HepG2 (cell line): ENCODE measurements around the gene BRCA1. TPM values are rescaled to one million over a fixed set of nuclear protein-coding genes. Genes with fewer than 3 reads are reported as not detected.

Experiments
- GZF1 ChIP-seq: sonication (generic); formaldehyde crosslinking; IDR thresholded peaks from 2 replicates; pipeline ENCODE4 v1.5.1; 2020; ENCODE audit warnings: mild to moderate bottlenecking, missing genetic modification reagents
- IRX3 ChIP-seq: sonication (generic); formaldehyde crosslinking; IDR thresholded peaks from 2 replicates; pipeline ENCODE4 v1.8.1; 2023; ENCODE audit warnings: mild to moderate bottlenecking, low read depth, missing genetic modification reagents, borderline replicate concordance
- KAT8 ChIP-seq: IDR thresholded peaks from 2 replicates; pipeline ENCODE4 v1.6.1; 2016; ENCODE audit warnings: missing genetic modification reagents, missing compliant biosample characterization
- RFX5 ChIP-seq: IDR thresholded peaks from 2 replicates; pipeline ENCODE4 v1.6.1; 2011; ENCODE audit warnings: low read depth, low read length, improper control_type of control experiment
- WIZ ChIP-seq: sonication (generic); formaldehyde crosslinking; IDR thresholded peaks from 2 replicates; pipeline ENCODE4 v1.5.1; 2020; ENCODE audit warnings: mild to moderate bottlenecking, missing genetic modification reagents
- ZNF12 ChIP-seq: sonication (generic); formaldehyde crosslinking; IDR thresholded peaks from 2 replicates; pipeline ENCODE4 v1.5.0; 2020; ENCODE audit warnings: missing genetic modification reagents
- ZNF292 ChIP-seq: sonication (generic); formaldehyde crosslinking; IDR thresholded peaks from 2 replicates; pipeline ENCODE4 v1.8.1; 2022; ENCODE audit warnings: mild to moderate bottlenecking, low read depth, missing genetic modification reagents, borderline replicate concordance
- ZNF441 ChIP-seq: sonication (generic); formaldehyde crosslinking; IDR thresholded peaks from 2 replicates; pipeline ENCODE4 v1.7.0; 2021; ENCODE audit warnings: missing genetic modification reagents, borderline replicate concordance
- ZNF546 ChIP-seq: sonication (generic); formaldehyde crosslinking; conservative IDR thresholded peaks from 2 replicates; pipeline ENCODE4 v1.8.1; 2023; ENCODE audit warnings: mild to moderate bottlenecking, missing genetic modification reagents
- ZNF552 ChIP-seq: sonication (generic); formaldehyde crosslinking; IDR thresholded peaks from 2 replicates; pipeline ENCODE4 v1.9.0; 2022; ENCODE audit warnings: missing genetic modification reagents, mild to moderate bottlenecking, borderline replicate concordance
- ZNF598 ChIP-seq: sonication (generic); formaldehyde crosslinking; IDR thresholded peaks from 2 replicates; pipeline ENCODE4 v1.5.1; 2020; ENCODE audit warnings: mild to moderate bottlenecking, missing genetic modification reagents, borderline replicate concordance
- ZNF660 ChIP-seq: sonication (generic); formaldehyde crosslinking; IDR thresholded peaks from 2 replicates; pipeline ENCODE4 v1.5.1; 2020; ENCODE audit warnings: mild to moderate bottlenecking, low read depth, missing genetic modification reagents, borderline replicate concordance
- ZNF83 ChIP-seq: sonication (generic); formaldehyde crosslinking; IDR thresholded peaks from 2 replicates; pipeline ENCODE4 v1.4.0; 2020; ENCODE audit warnings: missing genetic modification reagents, mild to moderate bottlenecking, borderline replicate concordance
- ZSCAN21 ChIP-seq: sonication (generic); formaldehyde crosslinking; IDR thresholded peaks from 2 replicates; pipeline ENCODE4 v1.8.0; 2022; ENCODE audit warnings: mild to moderate bottlenecking, missing genetic modification reagents, moderate library complexity, borderline replicate concordance
- polyA plus RNA-seq, 8 experiments: library from polyadenylated mRNA; depleted of rRNA in 3 of 8; stranded (reverse) in 7 of 8; unstranded in 1 of 8; fragments of >200 nt; fragmentation: Illumina TruSeq in 4 of 8; extraction: Trizol in 4 of 8; gene quantifications; 2 replicates each; pipeline versions ENCODE4 v1.2.1 to v1.2.3, GENCODE V29; 2011 to 2016; ENCODE audit warnings: low read depth in 4 of 8, missing spikeins in 1 of 8, mixed read lengths in 1 of 8; ENCODE audit not compliant: insufficient read depth in 1 of 8
- total RNA-seq, 5 experiments: library from RNA; depleted of rRNA; stranded (reverse); fragments of >200 nt; fragmentation: Illumina TruSeq; extraction: Trizol; gene quantifications; 2 replicates each; pipeline ENCODE4 v1.2.3, GENCODE V29; 2016; ENCODE audit warnings: low read depth in 1 of 5
- TF ChIP-seq, protein P1 (sequence below): sonication (generic); formaldehyde crosslinking; IDR thresholded peaks from 2 replicates; pipeline ENCODE4 v1.5.0; 2020; ENCODE audit warnings: missing genetic modification reagents, mild to moderate bottlenecking, borderline replicate concordance
- TF ChIP-seq, protein P2 (sequence below): sonication (generic); formaldehyde crosslinking; IDR thresholded peaks from 2 replicates; pipeline ENCODE4 v1.4.0; 2020; ENCODE audit warnings: missing genetic modification reagents
- TF ChIP-seq, protein P3 (sequence below): sonication (generic); formaldehyde crosslinking; IDR thresholded peaks from 2 replicates; pipeline ENCODE4 v1.4.0; 2020; ENCODE audit warnings: missing genetic modification reagents
- TF ChIP-seq, protein P4 (sequence below): sonication (generic); formaldehyde crosslinking; IDR thresholded peaks from 2 replicates; pipeline ENCODE4 v1.4.0; 2020; ENCODE audit warnings: missing genetic modification reagents
- TF ChIP-seq, protein P5 (sequence below): sonication (generic); formaldehyde crosslinking; IDR thresholded peaks from 2 replicates; pipeline ENCODE4 v1.8.0; 2022; ENCODE audit warnings: missing genetic modification reagents, mild to moderate bottlenecking, inconsistent platforms, borderline replicate concordance
- TF ChIP-seq, protein P6 (sequence below): IDR thresholded peaks from 2 replicates; pipeline ENCODE4 v1.6.1; 2016; ENCODE audit warnings: low read depth, borderline replicate concordance

The BRCA1 gene
- total and polyA plus RNA-seq, 2 of the 13 experiments (the other 11 are each of a cell fraction or from before 2014, with no cell fraction given) = 13.3 to 37.5 TPM

DNA sequence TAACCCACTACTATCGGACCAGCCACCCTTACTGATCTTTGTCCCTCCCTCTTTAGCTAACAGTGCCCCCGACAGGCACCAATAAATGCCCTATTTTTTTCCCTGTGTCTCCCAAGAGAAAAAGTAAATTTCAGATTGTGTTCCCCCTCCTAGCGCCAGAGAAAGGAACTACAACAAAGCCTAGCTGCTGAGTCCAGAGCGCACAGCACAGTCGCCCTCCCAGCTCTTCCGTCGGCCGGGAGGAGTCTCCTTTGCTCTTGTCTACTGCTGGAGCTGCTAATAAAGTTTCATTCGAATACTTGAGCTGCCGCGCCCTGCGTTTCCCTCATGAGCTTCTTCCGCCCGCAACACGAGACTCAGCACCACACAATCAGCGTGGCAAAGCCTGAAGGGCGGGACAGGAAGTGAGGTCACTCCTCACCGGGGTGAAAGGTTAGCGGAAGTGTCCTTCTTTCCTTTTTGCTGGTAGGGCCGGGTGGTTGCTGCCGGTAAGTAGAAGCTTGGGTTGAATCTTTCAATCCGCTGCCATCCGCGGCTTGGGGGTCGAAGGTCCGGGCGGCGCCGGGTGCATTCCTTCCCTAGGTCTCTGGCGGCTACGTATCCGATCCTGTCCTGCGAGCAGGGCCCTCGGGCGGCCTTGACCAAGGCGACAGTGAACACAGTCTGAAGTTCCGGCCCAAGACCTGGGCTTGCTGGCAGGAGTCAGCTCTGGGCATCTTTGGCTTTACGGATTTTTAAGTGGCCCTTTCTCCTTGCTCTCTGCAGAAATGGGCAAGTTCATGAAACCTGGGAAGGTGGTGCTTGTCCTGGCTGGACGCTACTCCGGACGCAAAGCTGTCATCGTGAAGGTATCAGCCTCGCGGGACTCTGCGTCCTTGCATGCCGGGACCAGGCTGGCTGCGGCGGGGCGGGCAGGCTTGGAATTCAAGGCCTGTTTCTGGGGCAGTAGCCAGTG lies 126.9 kb downstream of the BRCA1 start, which contains the start of gene RPL27 (continued):
- TF ChIP-seq, protein P1, sequence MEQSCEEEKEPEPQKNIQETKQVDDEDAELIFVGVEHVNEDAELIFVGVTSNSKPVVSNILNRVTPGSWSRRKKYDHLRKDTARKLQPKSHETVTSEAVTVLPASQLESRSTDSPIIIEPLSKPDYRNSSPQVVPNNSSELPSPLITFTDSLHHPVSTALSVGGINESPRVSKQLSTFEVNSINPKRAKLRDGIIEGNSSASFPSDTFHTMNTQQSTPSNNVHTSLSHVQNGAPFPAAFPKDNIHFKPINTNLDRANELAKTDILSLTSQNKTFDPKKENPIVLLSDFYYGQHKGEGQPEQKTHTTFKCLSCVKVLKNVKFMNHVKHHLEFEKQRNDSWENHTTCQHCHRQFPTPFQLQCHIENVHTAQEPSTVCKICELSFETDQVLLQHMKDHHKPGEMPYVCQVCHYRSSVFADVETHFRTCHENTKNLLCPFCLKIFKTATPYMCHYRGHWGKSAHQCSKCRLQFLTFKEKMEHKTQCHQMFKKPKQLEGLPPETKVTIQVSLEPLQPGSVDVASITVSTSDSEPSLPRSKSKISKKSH (CRISPR knock-in tag) = peak; percentile 94
- TF ChIP-seq ZNF292 (CRISPR knock-in tag) (peak; percentile 66; the same call in 1 of the 2 replicates), ZNF546 (no peak), GZF1 (CRISPR knock-in tag) (peak; percentile 93), IRX3 (peak; percentile 73; the same call in 1 of the 2 replicates), ZNF552 (CRISPR knock-in tag) (peak; percentile 74; the same call in 1 of the 2 replicates), KAT8 (peak; percentile 100), ZNF660 (CRISPR knock-in tag) (no peak; the same call in 1 of the 2 replicates), RFX5 (0 out of 2 replicates have a peak, but pooled peaks have one; percentile 30), ZNF441 (CRISPR knock-in tag) (no peak), ZNF12 (0 out of 2 replicates have a peak, but pooled peaks have one; percentile 42), ZNF83 (CRISPR knock-in tag) (peak; percentile 40; the same call in 1 of the 2 replicates), WIZ (CRISPR knock-in tag) (peak; percentile 86; the same call in 1 of the 2 replicates), ZSCAN21 (peak; percentile 91), ZNF598 (CRISPR knock-in tag) (peak; percentile 96; the same call in 1 of the 2 replicates)
- TF ChIP-seq, protein P2, sequence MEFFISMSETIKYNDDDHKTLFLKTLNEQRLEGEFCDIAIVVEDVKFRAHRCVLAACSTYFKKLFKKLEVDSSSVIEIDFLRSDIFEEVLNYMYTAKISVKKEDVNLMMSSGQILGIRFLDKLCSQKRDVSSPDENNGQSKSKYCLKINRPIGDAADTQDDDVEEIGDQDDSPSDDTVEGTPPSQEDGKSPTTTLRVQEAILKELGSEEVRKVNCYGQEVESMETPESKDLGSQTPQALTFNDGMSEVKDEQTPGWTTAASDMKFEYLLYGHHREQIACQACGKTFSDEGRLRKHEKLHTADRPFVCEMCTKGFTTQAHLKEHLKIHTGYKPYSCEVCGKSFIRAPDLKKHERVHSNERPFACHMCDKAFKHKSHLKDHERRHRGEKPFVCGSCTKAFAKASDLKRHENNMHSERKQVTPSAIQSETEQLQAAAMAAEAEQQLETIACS = no peak
- TF ChIP-seq, protein P3, sequence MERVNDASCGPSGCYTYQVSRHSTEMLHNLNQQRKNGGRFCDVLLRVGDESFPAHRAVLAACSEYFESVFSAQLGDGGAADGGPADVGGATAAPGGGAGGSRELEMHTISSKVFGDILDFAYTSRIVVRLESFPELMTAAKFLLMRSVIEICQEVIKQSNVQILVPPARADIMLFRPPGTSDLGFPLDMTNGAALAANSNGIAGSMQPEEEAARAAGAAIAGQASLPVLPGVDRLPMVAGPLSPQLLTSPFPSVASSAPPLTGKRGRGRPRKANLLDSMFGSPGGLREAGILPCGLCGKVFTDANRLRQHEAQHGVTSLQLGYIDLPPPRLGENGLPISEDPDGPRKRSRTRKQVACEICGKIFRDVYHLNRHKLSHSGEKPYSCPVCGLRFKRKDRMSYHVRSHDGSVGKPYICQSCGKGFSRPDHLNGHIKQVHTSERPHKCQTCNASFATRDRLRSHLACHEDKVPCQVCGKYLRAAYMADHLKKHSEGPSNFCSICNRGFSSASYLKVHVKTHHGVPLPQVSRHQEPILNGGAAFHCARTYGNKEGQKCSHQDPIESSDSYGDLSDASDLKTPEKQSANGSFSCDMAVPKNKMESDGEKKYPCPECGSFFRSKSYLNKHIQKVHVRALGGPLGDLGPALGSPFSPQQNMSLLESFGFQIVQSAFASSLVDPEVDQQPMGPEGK (CRISPR knock-in tag) = peak; percentile 79; the same call in 1 of the 2 replicates
- TF ChIP-seq, protein P4, sequence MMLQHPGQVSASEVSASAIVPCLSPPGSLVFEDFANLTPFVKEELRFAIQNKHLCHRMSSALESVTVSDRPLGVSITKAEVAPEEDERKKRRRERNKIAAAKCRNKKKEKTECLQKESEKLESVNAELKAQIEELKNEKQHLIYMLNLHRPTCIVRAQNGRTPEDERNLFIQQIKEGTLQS = peak; percentile 78
- TF ChIP-seq, protein P5, sequence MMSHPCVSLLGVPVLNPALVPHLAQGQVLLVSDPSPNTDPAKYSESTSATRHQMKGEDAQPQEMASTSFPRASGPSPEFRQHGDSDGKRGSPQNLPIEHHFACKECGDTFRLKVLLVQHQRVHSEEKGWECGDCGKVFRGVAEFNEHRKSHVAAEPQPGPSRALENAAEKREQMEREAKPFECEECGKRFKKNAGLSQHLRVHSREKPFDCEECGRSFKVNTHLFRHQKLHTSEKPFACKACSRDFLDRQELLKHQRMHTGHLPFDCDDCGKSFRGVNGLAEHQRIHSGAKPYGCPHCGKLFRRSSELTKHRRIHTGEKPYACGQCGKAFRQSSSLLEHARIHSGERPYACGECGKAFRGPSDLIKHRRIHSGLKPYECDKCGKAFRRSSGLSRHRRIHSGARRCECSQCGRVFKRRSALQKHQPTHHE (CRISPR knock-in tag) = peak; percentile 84; the same call in 1 of the 2 replicates
- TF ChIP-seq, protein P6, sequence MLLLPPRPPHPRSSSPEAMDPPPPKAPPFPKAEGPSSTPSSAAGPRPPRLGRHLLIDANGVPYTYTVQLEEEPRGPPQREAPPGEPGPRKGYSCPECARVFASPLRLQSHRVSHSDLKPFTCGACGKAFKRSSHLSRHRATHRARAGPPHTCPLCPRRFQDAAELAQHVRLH (CRISPR knock-in tag) = peak; percentile 99
